HG03045 (cell line): ENCODE measurements around the gene GALNT17.
"Not testable (repeated sequence)": the region's sequence is repeated elsewhere in the genome, so short reads cannot be mapped to it uniquely, and the experiment has no call there.

Experiments
- ATAC-seq: cut with Tn5 transposase; IDR thresholded peaks from one replicate; pipeline ENCODE4 v1.9.1; 2021; ENCODE audit warnings: mild to moderate bottlenecking, moderate library complexity; ENCODE audit not compliant: unreplicated experiment

The GALNT17 gene

GRCh38 chr7:71712653-71713180 lies 580.8 kb downstream of the GALNT17 start:
- ATAC-seq = no peak

GRCh38 chr7:71716690-71717089 lies 584.7 kb downstream of the GALNT17 start:
- ATAC-seq = no peak

GRCh38 chr7:71718563-71718962 lies 586.6 kb downstream of the GALNT17 start:
- no peak for ATAC-seq

GRCh38 chr7:71721742-71722141 lies 589.8 kb downstream of the GALNT17 start:
- ATAC-seq = no peak

- no peak for ATAC-seq
Measured at GRCh38 chr7:71723859-71724258, 591.9 kb downstream of the GALNT17 start.

- ATAC-seq = no peak
Measured at GRCh38 chr7:71727347-71727746, 595.4 kb downstream of the GALNT17 start.

GRCh38 chr7:71731740-71732139 lies 599.8 kb downstream of the GALNT17 start:
- no peak for ATAC-seq

GRCh38 chr7:71733107-71733870 lies 601.3 kb downstream of the GALNT17 start:
- no peak for ATAC-seq

- ATAC-seq = no peak
Measured at GRCh38 chr7:71735961-71736556, 604.1 kb downstream of the GALNT17 start.

GRCh38 chr7:71737931-71738540 lies 606.1 kb downstream of the GALNT17 start:
- ATAC-seq = not testable (repeated sequence)

GRCh38 chr7:71739520-71740173 lies 607.7 kb downstream of the GALNT17 start:
- no peak for ATAC-seq

GRCh38 chr7:71740174-71740560 lies 608.2 kb downstream of the GALNT17 start:
- no peak for ATAC-seq

- no peak for ATAC-seq
Measured at GRCh38 chr7:71746006-71746405, 614.1 kb downstream of the GALNT17 start.

GRCh38 chr7:71750290-71750689 lies 618.3 kb downstream of the GALNT17 start:
- no peak for ATAC-seq

GRCh38 chr7:71752171-71752935 lies 620.4 kb downstream of the GALNT17 start:
- ATAC-seq = no peak

GRCh38 chr7:71753236-71753635 lies 621.3 kb downstream of the GALNT17 start:
- no peak for ATAC-seq

GRCh38 chr7:71753956-71754664 lies 622.2 kb downstream of the GALNT17 start:
- no peak for ATAC-seq

GRCh38 chr7:71754828-71755227 lies 622.9 kb downstream of the GALNT17 start:
- no peak for ATAC-seq

GRCh38 chr7:71761336-71761735 lies 629.4 kb downstream of the GALNT17 start:
- ATAC-seq = no peak
